Cardiac septum (tissue), 1 donor: Measurements from ENCODE around the gene ATP9A. TPM values are rescaled to one million over a fixed set of nuclear protein-coding genes. Genes with fewer than 3 reads are reported as not detected.
A peak's percentile ranks its signal among the peaks of the same experiment; 100 is the strongest.
"Not testable (repeated sequence)": the region's sequence is repeated elsewhere in the genome, so short reads cannot be mapped to it uniquely, and the experiment has no call there.

ENCODE experiments used
- DNase-seq: peaks from one replicate; pipeline ENCODE4 v3.0.0-alpha.2; 2020; ENCODE audit warnings: low spot score
- intact Hi-C: fragments of 100-400 bp; cut with DNase I; formaldehyde crosslinking; loops from one replicate; pipeline ENCODE4 v1.14.0; 2022
- total RNA-seq: library from RNA; stranded (reverse); fragmentation: NEBNext Ultra II Directional; extraction: Animal tissue kit (Norgen Biotek cat#: 25700); gene quantifications from one replicate; pipeline ENCODE4 v1.2.1, GENCODE V29; 2021
- donor health status: DM: no; HTN: no; CAD: no.

The ATP9A gene
- total RNA-seq, 1 donor from 2014 or later: 25.4 TPM

GRCh38 chr20:51577432-51578144, 190.6 kb downstream of the ATP9A start:
- DNase-seq: no peak
- intact Hi-C loops: no loop called here

GRCh38 chr20:51575486-51575885, 192.7 kb downstream of the ATP9A start:
- intact Hi-C loops: no loop called here
- DNase-seq: no peak

GRCh38 chr20:51574248-51575033, 193.7 kb downstream of the ATP9A start:
- DNase-seq: no peak
- intact Hi-C loops: loop anchor here (5.0 kb wide), 1 partner anchor 42 kb away; no protein-coding TSS in a partner anchor

GRCh38 chr20:51573576-51574243, 194.5 kb downstream of the ATP9A start:
- intact Hi-C loops: loop anchor here (5.0 kb wide), 1 partner anchor 41 kb away; no protein-coding TSS in a partner anchor
- DNase-seq: no peak

- DNase-seq: no peak
- intact Hi-C loops: loop anchor here (5.0 kb wide), 1 partner anchor 39 kb away; no protein-coding TSS in a partner anchor
Observed at GRCh38 chr20:51571460-51571794, 196.8 kb downstream of the ATP9A start.

- intact Hi-C loops: loop anchor here (5.0 kb wide), 1 partner anchor 39 kb away; no protein-coding TSS in a partner anchor
Observed at GRCh38 chr20:51570739-51571459, 197.3 kb downstream of the ATP9A start.

GRCh38 chr20:51569815-51570738, 198.1 kb downstream of the ATP9A start:
- peak; percentile 77 for DNase-seq
- intact Hi-C loops: loop anchor here (5.0 to 10.0 kb wide), 2 partner anchors 38 to 75 kb away; no protein-coding TSS in a partner anchor

More at GRCh38 chr20:51570739-51571459, 197.3 kb downstream of the ATP9A start:
- DNase-seq: no peak

- intact Hi-C loops: loop anchor here (10.0 kb wide), 1 partner anchor 74 kb away; no protein-coding TSS in a partner anchor
- DNase-seq: not testable (repeated sequence)
Observed at GRCh38 chr20:51568533-51568932, 199.7 kb downstream of the ATP9A start.

- intact Hi-C loops: loop anchor here (10.0 kb wide), 1 partner anchor 73 kb away; no protein-coding TSS in a partner anchor
- DNase-seq: no peak
Observed at GRCh38 chr20:51567622-51568021, 200.6 kb downstream of the ATP9A start.

GRCh38 chr20:51566594-51566993, 201.6 kb downstream of the ATP9A start:
- intact Hi-C loops: loop anchor here (10.0 kb wide), 1 partner anchor 72 kb away; no protein-coding TSS in a partner anchor
- no peak for DNase-seq

- intact Hi-C loops: loop anchor here (2.0 to 10.0 kb wide), 2 partner anchors 71 to 117 kb away; no protein-coding TSS in a partner anchor
- no peak for DNase-seq
Observed at GRCh38 chr20:51565298-51566144, 202.7 kb downstream of the ATP9A start.

- DNase-seq: peak; percentile 76
- intact Hi-C loops: loop anchor here (1.0 to 10.0 kb wide), 4 partner anchors 22 to 115 kb away; no protein-coding TSS in a partner anchor
Observed at GRCh38 chr20:51563486-51564332, 204.5 kb downstream of the ATP9A start.

GRCh38 chr20:51563174-51563485, 205.1 kb downstream of the ATP9A start:
- intact Hi-C loops: loop anchor here (1.0 to 10.0 kb wide), 3 partner anchors 22 to 68 kb away; no protein-coding TSS in a partner anchor
- no peak for DNase-seq

GRCh38 chr20:51562332-51563173, 205.6 kb downstream of the ATP9A start:
- intact Hi-C loops: loop anchor here (1.0 to 10.0 kb wide), 3 partner anchors 21 to 68 kb away; no protein-coding TSS in a partner anchor

GRCh38 chr20:51562027-51562331, 206.2 kb downstream of the ATP9A start:
- DNase-seq: no peak
- intact Hi-C loops: loop anchor here (2.0 to 10.0 kb wide), 2 partner anchors 67 to 69 kb away; no protein-coding TSS in a partner anchor

More at GRCh38 chr20:51562332-51563173, 205.6 kb downstream of the ATP9A start:
- DNase-seq: peak; percentile 88
